HG03159 (cell line): ENCODE results near the gene GCA.

Experiments
- ATAC-seq: cut with Tn5 transposase; IDR thresholded peaks from one replicate; pipeline ENCODE4 v1.9.1; 2021; ENCODE audit warnings: mild to moderate bottlenecking, moderate library complexity; ENCODE audit not compliant: unreplicated experiment

Gene GCA

DNA sequence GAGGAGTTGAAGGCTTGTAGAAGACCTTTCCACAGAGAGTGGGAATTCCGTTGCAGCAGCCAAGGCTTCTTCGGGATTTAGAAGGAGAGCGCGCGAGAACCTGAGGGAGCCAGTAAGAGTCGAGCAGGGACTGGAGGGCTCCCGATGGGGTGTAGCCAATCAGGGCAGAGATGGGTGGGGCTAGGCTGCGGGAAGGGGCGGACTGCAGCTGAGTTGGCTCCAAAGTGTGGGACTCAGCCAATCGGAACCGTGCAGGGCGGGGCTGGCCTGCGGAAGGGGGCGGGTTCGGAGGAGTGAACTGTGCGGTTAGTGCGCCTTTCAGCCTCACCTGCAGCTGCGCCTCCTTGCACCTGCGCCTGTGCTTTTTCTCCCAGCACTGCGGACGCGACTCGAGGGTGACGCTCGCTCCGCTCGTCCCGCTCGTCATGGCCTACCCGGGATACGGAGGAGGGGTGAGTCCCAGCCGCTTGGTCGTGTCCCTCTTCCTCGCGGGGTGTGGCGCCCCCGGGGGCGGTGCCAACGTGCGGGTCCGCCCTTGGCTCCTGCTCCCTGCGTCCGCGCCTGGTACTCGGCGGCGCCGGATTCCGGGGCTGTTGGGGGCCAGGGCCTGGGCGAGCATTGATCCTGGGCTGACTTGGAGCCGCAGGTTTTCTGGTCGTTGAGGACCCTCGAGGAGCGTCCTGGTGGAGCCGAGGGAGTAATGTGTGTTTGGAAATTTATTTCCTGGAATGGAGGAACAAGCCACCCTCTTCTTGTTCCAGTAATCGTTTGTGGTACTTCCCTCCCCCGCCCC is at the start of gene GCA:
TSS of gene GCA (plus strand) at position 309 of the 793 bp plus-strand sequence. CDS start at position 426, 117 bp downstream.
- peak; percentile 99 for ATAC-seq

- ATAC-seq = no peak
Measured at GRCh38 chr2:162295009-162295408, 48.9 kb upstream of the GCA start.

DNA sequence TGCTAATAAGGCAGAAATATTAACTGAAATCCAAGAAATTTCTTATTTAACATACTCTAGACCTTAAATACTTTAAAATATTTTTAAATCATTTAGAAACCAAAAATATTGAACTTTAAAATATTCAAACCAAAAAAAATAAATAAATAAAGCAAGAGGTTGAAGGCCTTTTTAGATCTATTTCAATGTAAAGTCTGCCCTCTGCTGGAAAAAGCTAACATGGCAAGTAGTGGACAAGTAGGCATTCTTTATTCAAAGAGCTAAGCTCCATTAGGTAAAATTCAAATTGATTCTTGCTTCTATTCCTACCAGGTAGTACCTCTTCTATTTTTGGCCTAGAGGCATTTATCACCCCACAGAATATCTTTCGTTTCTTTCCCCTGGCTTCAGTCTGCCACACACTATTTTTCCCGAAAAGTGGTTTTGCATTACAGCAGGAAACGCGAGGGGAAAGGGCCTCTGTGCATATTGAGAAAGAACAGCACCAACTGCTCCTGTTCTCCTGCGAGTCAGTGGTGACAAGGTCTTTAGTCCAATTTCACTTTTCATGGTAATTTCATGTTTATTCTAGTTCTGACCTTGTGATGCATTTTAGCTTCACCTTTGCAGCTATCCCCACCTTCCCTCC is 45.9 kb upstream of the GCA start:
- peak; percentile 65 for ATAC-seq

DNA sequence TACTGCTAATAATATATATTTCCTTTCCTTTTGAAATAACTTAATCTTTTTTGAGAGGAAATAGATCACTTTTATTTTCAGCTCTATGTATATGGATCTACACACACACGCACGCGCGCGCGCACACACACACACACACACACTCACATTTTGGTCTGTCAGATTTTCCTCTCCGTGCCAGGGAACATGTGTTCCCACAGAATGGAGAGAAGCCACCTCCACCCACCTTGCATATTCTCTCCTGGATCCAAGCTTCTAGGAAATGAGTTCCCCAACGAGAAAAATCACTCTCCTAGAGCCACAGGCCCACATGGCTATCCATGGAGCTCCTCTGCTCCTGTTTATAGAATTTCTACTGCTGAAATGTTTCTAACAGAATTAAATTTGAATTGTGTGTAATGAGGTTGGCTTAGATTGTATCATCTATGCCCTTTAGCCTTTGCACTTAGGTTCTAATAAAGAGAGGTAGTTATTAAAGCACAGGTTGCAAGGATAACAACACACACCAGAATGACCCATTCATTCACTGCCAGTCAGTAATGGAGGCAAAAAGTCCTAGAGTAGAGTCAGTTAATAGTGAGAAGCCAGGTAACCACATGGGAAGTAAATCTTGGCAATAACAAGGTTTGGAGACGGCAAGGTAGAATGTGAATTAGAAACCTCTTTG is 45.1 kb upstream of the GCA start:
- no peak for ATAC-seq

DNA sequence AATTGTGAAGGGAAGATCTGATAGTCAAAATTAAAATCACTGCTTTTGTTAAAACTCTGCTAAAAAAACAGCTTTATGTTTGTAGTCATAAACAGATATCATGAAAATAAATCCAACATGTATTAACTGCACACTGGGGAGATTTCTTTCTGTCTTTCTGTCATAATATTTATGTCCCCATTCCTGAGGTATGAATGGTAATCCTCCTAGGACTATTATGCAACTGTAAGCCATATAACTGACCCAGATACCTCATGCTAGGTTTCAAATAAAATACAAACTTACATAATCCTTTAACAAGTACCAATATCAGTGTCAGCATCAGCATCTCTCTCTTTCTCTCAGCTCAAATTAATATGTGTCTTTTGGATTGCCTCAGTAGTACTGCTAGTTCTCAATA is 43.7 kb upstream of the GCA start:
- no peak for ATAC-seq

DNA sequence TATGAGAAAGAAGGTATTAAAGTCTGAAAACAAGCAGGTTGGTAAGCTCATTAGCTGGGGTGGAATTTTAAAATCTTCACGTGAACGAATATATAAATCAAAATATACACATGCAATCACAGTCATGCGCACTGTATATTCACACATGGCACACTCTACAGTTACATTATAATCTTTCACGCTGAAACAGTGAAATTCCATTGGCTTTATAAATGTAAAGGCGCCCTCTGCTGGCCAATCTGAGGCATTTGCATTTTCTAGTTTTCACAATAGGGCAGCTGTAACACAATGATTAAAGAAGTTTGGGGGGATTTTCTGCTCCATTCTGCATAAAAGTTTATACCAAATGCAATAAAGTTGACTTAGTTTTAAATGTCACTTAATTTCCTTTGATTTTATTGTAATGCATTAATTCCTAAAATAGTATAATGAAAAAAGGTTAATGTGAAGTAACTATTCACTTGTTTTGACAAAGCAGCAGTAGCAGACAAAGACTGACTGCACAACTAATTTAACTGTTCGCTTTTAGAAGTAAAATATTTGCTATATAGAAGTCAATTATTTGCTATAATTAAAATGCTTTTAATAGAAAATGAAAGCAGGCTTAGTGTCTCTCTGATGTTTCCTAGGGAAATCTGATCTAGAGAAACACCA is 42.7 kb upstream of the GCA start:
- peak; percentile 74 for ATAC-seq

DNA sequence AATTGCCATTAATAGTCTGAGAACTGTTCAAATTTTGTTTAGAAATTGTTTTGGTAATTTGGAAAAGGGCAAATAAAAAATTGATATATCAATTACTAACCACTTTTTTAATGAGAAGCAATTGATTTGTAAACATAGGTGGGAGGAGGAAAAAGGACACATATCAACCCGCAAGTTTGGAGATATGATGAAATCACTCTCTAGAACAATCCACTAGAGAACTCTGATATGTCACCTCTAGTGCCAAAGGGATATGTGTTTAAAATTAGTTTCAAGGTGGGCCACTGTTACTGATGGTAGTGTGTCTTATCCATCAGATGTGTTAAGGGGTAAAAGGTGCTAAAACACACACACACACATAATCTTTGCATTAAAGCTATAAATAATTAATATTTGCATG is 42.1 kb upstream of the GCA start:
- ATAC-seq = no peak

DNA sequence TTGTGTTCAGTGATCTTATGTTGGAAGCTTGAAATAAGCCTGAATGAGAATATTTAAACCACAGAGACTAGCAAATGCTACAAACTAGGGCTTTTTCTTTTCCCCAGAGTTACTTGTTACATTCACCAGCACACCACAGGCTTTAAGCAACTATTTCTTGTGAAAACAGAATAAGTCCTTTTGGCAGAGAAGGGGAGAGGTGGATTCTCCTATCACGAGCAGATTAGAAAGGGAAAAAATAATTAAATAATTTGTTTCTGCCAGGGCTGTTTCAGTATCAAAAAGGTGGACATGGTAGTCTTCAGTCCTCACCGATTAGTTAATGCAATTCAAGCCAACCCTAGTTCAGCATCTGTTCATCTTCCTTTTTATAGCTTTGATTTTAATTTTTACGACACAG is 38.0 kb upstream of the GCA start:
- no peak for ATAC-seq

DNA sequence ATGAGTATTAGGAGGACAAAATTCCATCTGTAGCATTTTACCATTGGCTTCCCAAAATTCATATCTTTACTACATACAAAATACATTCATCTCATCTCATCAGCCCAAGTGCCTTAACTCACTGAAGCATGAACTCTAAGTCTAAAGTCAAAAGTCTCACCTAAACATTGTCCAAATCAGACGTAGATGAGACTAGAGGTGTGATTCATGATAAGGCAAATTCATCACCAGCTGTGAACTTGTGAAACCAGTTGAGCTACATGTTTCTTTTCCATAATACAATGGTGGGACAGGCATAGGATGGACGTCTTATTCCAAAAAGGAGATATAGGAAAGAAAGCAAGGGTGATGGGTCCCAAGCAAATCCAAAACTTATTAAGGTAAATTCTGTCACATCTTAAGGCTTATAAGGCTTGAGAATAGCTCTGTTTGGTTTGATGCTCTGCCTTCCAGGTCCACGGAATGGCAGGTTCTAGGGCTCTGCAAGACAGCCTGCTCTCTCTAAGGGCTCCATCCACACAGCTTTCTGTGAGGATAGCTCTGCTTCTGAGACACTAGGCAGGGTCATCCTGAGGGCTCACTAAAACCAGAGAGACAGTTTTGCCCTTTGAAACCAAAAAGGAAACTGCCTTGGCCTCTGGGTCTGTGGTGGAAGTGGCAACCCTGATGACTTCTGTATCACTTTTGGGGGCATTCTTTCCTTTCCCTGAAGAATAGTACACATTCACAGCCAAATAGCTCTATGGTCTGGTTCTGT is 35.0 kb upstream of the GCA start:
- ATAC-seq = peak; percentile 47

DNA sequence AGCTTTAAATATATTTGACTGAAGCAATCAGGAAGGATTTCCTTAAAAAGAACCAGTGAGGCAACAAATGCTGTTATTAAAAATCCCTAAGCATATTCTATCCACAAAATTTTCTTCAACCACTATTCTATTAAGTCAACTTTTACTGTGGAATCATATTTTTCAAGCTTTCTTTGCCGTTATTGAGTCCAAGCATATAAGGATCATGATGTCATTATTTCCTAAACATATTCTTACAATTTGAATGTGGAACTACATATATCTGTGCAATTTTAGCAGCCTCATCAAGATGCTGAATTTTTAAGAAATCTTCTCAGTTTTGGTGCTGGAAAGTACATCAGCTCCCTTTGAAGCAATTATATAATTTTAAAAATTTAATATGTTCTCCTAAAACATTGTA is 31.1 kb upstream of the GCA start:
- ATAC-seq = no peak

GRCh38 chr2:162315938-162316337 is 28.0 kb upstream of the GCA start:
- no peak for ATAC-seq

GRCh38 chr2:162316590-162316989 is 27.3 kb upstream of the GCA start:
- no peak for ATAC-seq

DNA sequence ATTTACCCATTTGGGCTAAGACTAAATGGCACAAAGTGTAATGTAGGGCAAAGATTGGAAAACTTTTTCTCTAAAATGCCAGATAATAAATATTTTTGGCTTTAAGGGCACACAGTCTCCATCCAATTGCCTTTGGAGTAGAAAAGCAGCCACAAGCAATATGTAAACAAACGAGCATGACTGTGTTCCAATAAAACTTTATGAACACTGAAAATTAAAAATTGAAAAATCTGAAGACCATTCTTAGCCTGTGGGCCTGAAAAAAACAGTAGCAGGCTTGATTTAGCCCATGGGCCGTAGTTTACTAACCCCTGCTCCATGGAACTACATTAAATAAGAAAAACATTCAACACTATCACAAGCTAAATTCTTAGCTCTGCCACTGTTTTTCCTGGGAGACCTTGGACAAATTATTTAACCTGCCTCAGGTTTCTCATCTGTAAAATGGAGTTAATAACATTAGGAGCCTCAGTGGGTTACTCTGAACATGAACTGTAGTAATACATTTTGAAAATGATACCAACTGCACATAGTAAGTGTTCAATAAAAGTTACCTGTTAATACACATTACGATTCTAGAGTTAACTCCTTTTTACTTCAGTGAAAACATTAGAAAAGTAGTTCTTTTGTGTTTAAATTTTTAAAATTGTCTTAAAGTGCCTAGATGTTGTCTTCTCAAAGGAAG is 26.7 kb upstream of the GCA start:
- ATAC-seq = no peak

DNA sequence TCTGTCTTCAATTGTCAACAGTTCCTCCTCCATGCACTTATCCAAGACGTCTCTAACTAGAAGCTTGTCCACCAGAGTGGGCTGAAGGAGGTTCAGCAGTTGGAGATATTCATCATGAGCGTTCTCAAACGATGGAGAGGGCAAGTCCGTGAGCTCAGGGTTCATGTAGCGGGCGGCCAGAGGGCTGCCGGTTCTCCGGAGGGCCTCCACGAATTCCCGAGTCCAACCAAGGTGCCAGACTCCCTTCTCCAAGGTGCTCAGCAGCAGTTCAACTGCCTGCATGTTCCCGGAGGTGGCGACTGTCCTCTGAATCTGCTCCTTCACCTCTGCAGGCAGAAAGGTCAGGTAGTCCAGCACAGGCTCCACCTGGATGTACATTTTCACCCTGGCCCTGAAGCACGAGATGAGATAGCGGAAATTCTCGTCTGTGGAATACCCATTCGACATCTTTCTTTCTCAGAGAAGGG is 26.0 kb upstream of the GCA start:
- ATAC-seq = peak; percentile 10

- ATAC-seq = peak; percentile 82
Measured at GRCh38 chr2:162318328-162319180, 25.4 kb upstream of the GCA start, which contains the start of gene IFIH1. Gene IFIH1, minus strand, starts transcription at chr2:162318684. Its CDS starts 377 bp downstream, at chr2:162318307.

DNA sequence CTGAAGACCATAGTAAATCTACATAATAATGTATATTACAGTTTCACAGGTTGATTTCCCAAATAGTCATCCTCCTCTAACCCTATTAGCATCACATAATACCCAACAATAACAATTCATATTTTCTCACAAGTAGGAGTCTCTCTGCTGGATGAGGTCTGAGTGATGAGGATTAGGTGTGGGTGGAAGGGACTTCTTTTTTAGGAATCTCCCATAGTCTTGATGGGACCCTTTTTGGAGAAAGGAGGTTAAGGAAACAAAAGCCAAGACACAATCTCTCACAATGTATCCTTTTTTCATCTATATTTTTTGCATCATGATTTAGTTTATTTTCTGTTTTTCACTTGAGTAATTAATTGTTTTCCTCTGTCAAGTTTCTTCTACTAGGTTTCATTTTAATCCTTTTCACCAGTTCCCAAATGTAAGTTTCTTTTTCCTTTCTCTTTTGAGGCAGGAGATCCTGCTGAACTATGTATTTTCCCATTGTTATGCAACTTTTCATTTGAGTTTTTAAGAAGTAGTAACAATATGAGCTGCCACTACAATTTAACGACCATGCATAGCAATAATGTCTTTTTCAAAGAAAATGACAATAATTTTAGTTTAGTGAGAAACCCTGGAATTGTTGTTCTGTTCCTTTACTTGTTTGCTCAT is 22.9 kb upstream of the GCA start:
- ATAC-seq = no peak

- ATAC-seq = no peak
Measured at GRCh38 chr2:162324953-162325352, 19.0 kb upstream of the GCA start.

- no peak for ATAC-seq
Measured at GRCh38 chr2:162327134-162327769, 16.7 kb upstream of the GCA start.
